H1 (cell line): ENCODE results near the gene MIX23. TPM values are rescaled to one million over a fixed set of nuclear protein-coding genes. Genes with fewer than 3 reads are reported as not detected.

ENCODE experiments used
- CTCF ChIA-PET: fragments of 300-600 bp; sonication (Branson Sonifier 250); formaldehyde crosslinking; loops from one replicate; lab custom pipeline; 2021; ENCODE audit not compliant: partially characterized antibody; lab: Charles Lee
- POLR2A ChIA-PET: fragments of 300-600 bp; sonication (Branson Sonifier 250); formaldehyde crosslinking; loops from one replicate; lab custom pipeline; 2021; ENCODE audit warnings: inconsistent platforms; ENCODE audit not compliant: partially characterized antibody; lab: Charles Lee
- DNase-seq, 2 experiments: peaks; one replicate each; pipeline versions ENCODE4 v3.0.0 to v3.0.0-alpha.2; 2010 to 2022; ENCODE audit warnings: low spot score in 2 of 2, low read depth in 1 of 2, mixed read lengths in 1 of 2
- FAIRE-seq: peaks from 2 replicates; lab custom pipeline; 2011; peaks lifted over from hg19 to GRCh38; lab: Jason Lieb, UNC
- H2AFZ ChIP-seq: 2 replicates; pipeline ENCODE4 v1.8.1; 2012; ENCODE audit warnings: low read length, inconsistent platforms
- H2AK5ac ChIP-seq: 2 replicates; pipeline ENCODE4 v1.6.1; 2013; ENCODE audit warnings: low read depth, low read length
- H2BK120ac ChIP-seq: replicated peaks from 2 replicates; pipeline ENCODE3; 2013; ENCODE audit warnings: low read depth, low read length, inconsistent platforms
- H2BK12ac ChIP-seq: 2 replicates; pipeline ENCODE4 v1.6.1; 2013; ENCODE audit warnings: low read depth, low read length
- H2BK15ac ChIP-seq: 2 replicates; pipeline ENCODE4 v1.6.1; 2013; ENCODE audit warnings: low read length
- H2BK20ac ChIP-seq: 2 replicates; pipeline ENCODE4 v1.6.1; 2013; ENCODE audit warnings: low read length
- H2BK5ac ChIP-seq: 2 replicates; pipeline ENCODE4 v1.6.1; 2013; ENCODE audit warnings: low read depth, low read length
- H3K14ac ChIP-seq: 2 replicates; pipeline ENCODE4 v1.6.1; 2013; ENCODE audit warnings: inconsistent platforms; ENCODE audit not compliant: insufficient read length
- H3K18ac ChIP-seq: 2 replicates; pipeline ENCODE4 v1.6.1; 2013; ENCODE audit warnings: low read length; ENCODE audit errors: extremely low read depth
- H3K23ac ChIP-seq: 2 replicates; pipeline ENCODE4 v1.6.1; 2013; ENCODE audit warnings: inconsistent platforms; ENCODE audit not compliant: insufficient read length
- H3K23me2 ChIP-seq: 2 replicates; pipeline ENCODE4 v1.6.1; 2013; ENCODE audit warnings: low read depth, low read length
- H3K27ac ChIP-seq: 2 replicates; pipeline ENCODE4 v1.6.1; 2011; ENCODE audit warnings: low read depth, low read length, inconsistent platforms
- H3K27me3 ChIP-seq, 4 experiments: replicated peaks in 1 of 4; 1 replicate in 1 of 4; 2 replicates in 3 of 4; pipeline versions ENCODE4 v1.6.1 to v1.8.1; 2011 to 2013; ENCODE audit warnings: low read length in 3 of 4, mild to moderate bottlenecking in 3 of 4, inconsistent platforms in 2 of 4, mixed read lengths in 2 of 4, moderate library complexity in 1 of 4; ENCODE audit not compliant: control insufficient read depth in 3 of 4, insufficient read depth in 3 of 4; ENCODE audit errors: extremely low read depth in 1 of 4
- H3K36me3 ChIP-seq, 4 experiments: 2 replicates each; pipeline versions ENCODE4 v1.6.1 to v1.8.1; 2011 to 2013; ENCODE audit warnings: mild to moderate bottlenecking in 4 of 4, low read length in 3 of 4, moderate library complexity in 2 of 4, control low read depth in 1 of 4, inconsistent platforms in 1 of 4; ENCODE audit not compliant: insufficient read depth in 4 of 4, control insufficient read depth in 2 of 4
- H3K4ac ChIP-seq: replicated peaks from 2 replicates; pipeline ENCODE3; 2013; ENCODE audit warnings: low read length, low read depth, mixed read lengths, inconsistent platforms; ENCODE audit not compliant: insufficient read length
- H3K4me1 ChIP-seq, 4 experiments: replicated peaks in 1 of 4; 1 replicate in 1 of 4; 2 replicates in 3 of 4; pipeline versions ENCODE4 v1.6.1 to v1.8.1; 2011 to 2013; ENCODE audit warnings: low read length in 3 of 4, inconsistent platforms in 2 of 4, mixed read lengths in 1 of 4; ENCODE audit not compliant: insufficient read depth in 4 of 4, control insufficient read depth in 3 of 4
- H3K4me2 ChIP-seq, 2 experiments: 2 replicates each; pipeline versions ENCODE4 v1.6.1 to v1.8.1; 2011 to 2013; ENCODE audit warnings: low read depth in 2 of 2, low read length in 2 of 2, control low read depth in 1 of 2, inconsistent platforms in 1 of 2, mild to moderate bottlenecking in 1 of 2; ENCODE audit not compliant: insufficient read depth in 1 of 2
- H3K4me3 ChIP-seq, 4 experiments: fragments of 200-600, 300-600 bp in 1 of 4; sonication (generic), shearing (Covaris generic), sonication (Bioruptor Twin) in 1 of 4; 2 replicates each; pipeline versions ENCODE4 v1.5.1 to v1.8.1; 2011 to 2016; ENCODE audit warnings: low read length in 4 of 4, low read depth in 3 of 4, control low read depth in 2 of 4, inconsistent platforms in 2 of 4, mild to moderate bottlenecking in 2 of 4, mixed read lengths in 1 of 4, moderate library complexity in 1 of 4; ENCODE audit not compliant: insufficient read depth in 2 of 4; ENCODE audit errors: extremely low read depth in 1 of 4
- H3K56ac ChIP-seq: replicated peaks from 2 replicates; pipeline ENCODE3; 2013; ENCODE audit warnings: low read depth, mild to moderate bottlenecking, mixed read lengths, low read length, inconsistent platforms; ENCODE audit not compliant: insufficient read length
- H3K79me1 ChIP-seq: 2 replicates; pipeline ENCODE4 v1.6.1; 2013; ENCODE audit warnings: low read depth, low read length, control low read depth
- H3K79me2 ChIP-seq, 2 experiments: 2 replicates each; pipeline versions ENCODE4 v1.6.1 to v1.8.1; 2012 to 2013; ENCODE audit warnings: low read length in 2 of 2, mild to moderate bottlenecking in 2 of 2, inconsistent platforms in 1 of 2; ENCODE audit not compliant: insufficient read depth in 2 of 2, control insufficient read depth in 1 of 2
- H3K9ac ChIP-seq, 4 experiments: replicated peaks in 1 of 4; 1 replicate in 1 of 4; 2 replicates in 3 of 4; pipeline versions ENCODE4 v1.6.1 to v1.8.1; 2011 to 2013; ENCODE audit warnings: low read depth in 3 of 4, low read length in 3 of 4, control low read depth in 2 of 4, mild to moderate bottlenecking in 2 of 4, moderate library complexity in 2 of 4, inconsistent platforms in 1 of 4; ENCODE audit errors: extremely low read depth in 1 of 4
- H3K9me3 ChIP-seq, 2 experiments: 2 replicates each; pipeline versions ENCODE4 v1.6.1 to v1.8.1; 2012 to 2013; ENCODE audit warnings: mild to moderate bottlenecking in 2 of 2, moderate library complexity in 2 of 2, control low read depth in 1 of 2, inconsistent platforms in 1 of 2, low read depth in 1 of 2, low read length in 1 of 2, mixed read lengths in 1 of 2; ENCODE audit not compliant: insufficient read depth in 2 of 2
- H4K20me1 ChIP-seq, 2 experiments: replicated peaks in 1 of 2; 2 replicates each; pipeline versions ENCODE3 to v1.8.1; 2011 to 2013; ENCODE audit warnings: inconsistent platforms in 2 of 2, low read length in 2 of 2, mild to moderate bottlenecking in 1 of 2; ENCODE audit not compliant: insufficient read depth in 2 of 2, control insufficient read depth in 1 of 2
- H4K5ac ChIP-seq: 2 replicates; pipeline ENCODE4 v1.6.1; 2013; ENCODE audit warnings: low read length, low read depth, mixed read lengths, inconsistent platforms; ENCODE audit not compliant: insufficient read length
- H4K8ac ChIP-seq: 2 replicates; pipeline ENCODE4 v1.8.0; 2013; ENCODE audit warnings: mild to moderate bottlenecking, moderate library complexity, low read length, inconsistent platforms; ENCODE audit not compliant: insufficient read depth; ENCODE audit errors: extremely low read depth
- H4K91ac ChIP-seq: replicated peaks from 2 replicates; pipeline ENCODE3; 2013; ENCODE audit warnings: low read length, mixed read lengths, inconsistent platforms; ENCODE audit not compliant: insufficient read length
- BCL11A ChIP-seq, 2 experiments: IDR thresholded peaks; one replicate each; pipeline ENCODE4 v1.6.1; 2011; ENCODE audit warnings: low read depth in 2 of 2, low read length in 2 of 2, mild to moderate bottlenecking in 2 of 2
- CBX8 ChIP-seq: fragments of 300-800, 300-1000 bp; sonication (generic); IDR thresholded peaks from 2 replicates; pipeline ENCODE4 v1.7.1; 2016; ENCODE audit warnings: low read depth, low read length, borderline replicate concordance
- NANOG ChIP-seq: IDR thresholded peaks from 2 replicates; pipeline ENCODE4 v1.6.1; 2011; ENCODE audit warnings: low read length, low read depth, mild to moderate bottlenecking, inconsistent platforms; ENCODE audit not compliant: insufficient read depth, poor library complexity, severe bottlenecking
- SAP30 ChIP-seq: fragments of 300-600 bp; sonication (generic); IDR thresholded peaks from 2 replicates; pipeline ENCODE4 v1.7.1; 2012; ENCODE audit warnings: low read length, moderate library complexity, mild to moderate bottlenecking, inconsistent platforms; ENCODE audit not compliant: insufficient read depth, insufficient replicate concordance
- SRF ChIP-seq: IDR thresholded peaks from 2 replicates; pipeline ENCODE4 v1.6.1; 2011; ENCODE audit warnings: mild to moderate bottlenecking, low read depth, low read length, moderate library complexity
- WGBS, 2 experiments: shearing (Covaris generic) in 1 of 2; methylation state at CpG; one replicate each; pipeline versions ENCODE4 v1.1.6 to v1.1.7; 2013 to 2015; ENCODE audit warnings: low lambda C conversion rate in 2 of 2, mixed read lengths in 2 of 2, inconsistent platforms in 1 of 2, low coverage in 1 of 2, missing lambda C conversion rate in 1 of 2; ENCODE audit not compliant: insufficient replicate concordance in 2 of 2, insufficient coverage in 1 of 2, insufficient read length in 1 of 2; ENCODE audit errors: extremely low coverage in 1 of 2, missing lambda C conversion rate in 1 of 2; 5-methylcytosine and 5-hydroxymethylcytosine counted together
- polyA plus RNA-seq, 7 experiments: library from polyadenylated mRNA; depleted of rRNA in 3 of 7; stranded (reverse) in 5 of 7; unstranded in 2 of 7; fragments of >200 nt in 5 of 7; fragments of 200-250 nt in 2 of 7; gene quantifications; 1 replicate in 5 of 7; 2 replicates in 1 of 7; 4 replicates in 1 of 7; pipeline versions ENCODE4 v1.2.1 to v1.2.3, GENCODE V29; 2011 to 2013; ENCODE audit warnings: missing spikeins in 2 of 7, mixed read lengths in 2 of 7
- total RNA-seq: library from RNA; stranded (reverse); fragmentation: NEBNext Ultra II Directional; extraction: Animal tissue kit (Norgen Biotek cat#: 25700); gene quantifications from 2 replicates; pipeline ENCODE4 v1.2.1, GENCODE V29; 2021

MIX23 gene
- total and polyA plus RNA-seq, 2 of the 8 experiments (the other 6 are each of a cell fraction or from before 2014, with no cell fraction given): 22.1 to 69.6 TPM

DNA sequence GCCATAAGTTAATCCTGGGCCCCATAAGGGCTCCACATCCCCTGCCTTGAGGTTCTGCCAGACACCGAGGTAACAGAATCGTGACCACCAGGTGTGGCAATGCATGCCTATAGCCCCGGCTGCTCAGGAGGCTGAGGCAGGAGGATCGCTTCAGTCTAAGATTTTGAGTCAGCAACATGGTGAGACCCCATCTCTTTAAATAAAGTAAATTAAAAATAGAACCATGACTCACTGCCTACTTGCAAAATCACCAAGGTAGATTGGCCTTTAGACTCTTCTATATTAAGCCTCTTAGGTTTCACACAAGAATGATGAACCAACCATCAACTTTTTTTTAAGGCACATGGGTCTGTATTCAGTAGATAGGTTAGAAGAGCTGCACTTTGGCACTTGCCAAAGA is 23.2 kb upstream of the MIX23 start:
- Histone ChIP-seq H2AFZ (no peak overlapping the region), H3K36me3 (peaks cover 2 to 34% (median 28%) of the 10 kb centered on the region in 4 experiments), H2BK15ac (no peak overlapping the region), H3K14ac (no peak overlapping the region), H3K56ac (no peak overlapping the region), H3K79me2 (no peaks in the 10 kb centered on the region), H3K4me2 (no peak overlapping the region), H2BK5ac (no peak overlapping the region), H2BK20ac (no peak overlapping the region), H3K18ac (no peak overlapping the region), H3K23ac (no peak overlapping the region), H3K4ac (no peak overlapping the region), H3K27ac (no peak overlapping the region), H3K79me1 (no peaks in the 10 kb centered on the region), H3K4me1 (no peaks in the 10 kb centered on the region), H4K91ac (no peak overlapping the region), H2AK5ac (no peak overlapping the region), H3K9me3 (no peaks in the 10 kb centered on the region), H4K20me1 (no peaks in the 10 kb centered on the region), H3K27me3 (no peaks in the 10 kb centered on the region), H3K4me3 (no peak overlapping the region), H2BK120ac (no peak overlapping the region), H2BK12ac (no peak overlapping the region), H3K23me2 (no peaks in the 10 kb centered on the region), H4K8ac (no peak overlapping the region), H3K9ac (no peak overlapping the region), H4K5ac (no peak overlapping the region)
- TF ChIP-seq SRF (no peak), NANOG (no peak), CBX8 (no peak), SAP30 (no peak), BCL11A (IDR thresholded peaks at IDR 0.05; ENCODE audit: low read depth in 2 of 2, low read length in 2 of 2) (no peak)
- ChIA-PET CTCF (interaction anchor here (1.6 kb wide), 1 partner anchor 10 kb away, joined by 9 read pairs; the partner anchor contains the start of gene WDR5B), POLR2A (interaction anchor here (1.5 kb wide), 1 partner anchor 10 kb away, joined by 6 read pairs; the partner anchor contains the start of gene WDR5B)
- DNase-seq (no peak), FAIRE-seq (no peak)
- WGBS, 2 experiments: 87% methylated on average over 4 of the region's 4 CpGs; no CpG with 5 or more reads in 1 of the 2 experiments
